VCaP (cell line): ENCODE measurements around the gene STX11.

Experiments
- H3K27ac ChIP-seq: fragments of 450-650 bp; 2 replicates; pipeline ENCODE4 v1.5.1; 2017
- TF ChIP-seq, protein P1 (sequence below): fragments of 450-650 bp; conservative IDR thresholded peaks from 2 replicates; pipeline ENCODE4 v1.5.1; 2017; ENCODE audit warnings: mild to moderate bottlenecking, moderate library complexity

Gene STX11

DNA sequence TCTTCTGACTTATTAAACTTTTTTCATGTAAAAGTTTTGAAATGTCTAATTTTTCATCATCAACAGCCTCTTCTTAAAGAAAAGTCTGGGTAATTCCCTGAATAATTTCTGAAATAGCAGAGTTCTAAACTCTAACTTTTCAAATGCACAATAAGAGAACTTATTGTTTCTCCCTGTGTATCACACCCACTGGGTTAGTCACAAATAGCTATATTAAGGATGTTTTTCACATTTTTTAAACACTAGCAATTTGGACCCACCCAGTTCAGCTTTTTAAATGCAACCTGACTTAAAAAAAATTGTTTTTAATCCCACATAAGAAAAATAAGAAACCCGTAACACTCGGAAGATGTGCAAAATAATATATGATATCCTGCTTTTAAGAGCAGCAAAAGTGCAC, 73.4 kb downstream of the STX11 start:
- TF ChIP-seq, protein P1, sequence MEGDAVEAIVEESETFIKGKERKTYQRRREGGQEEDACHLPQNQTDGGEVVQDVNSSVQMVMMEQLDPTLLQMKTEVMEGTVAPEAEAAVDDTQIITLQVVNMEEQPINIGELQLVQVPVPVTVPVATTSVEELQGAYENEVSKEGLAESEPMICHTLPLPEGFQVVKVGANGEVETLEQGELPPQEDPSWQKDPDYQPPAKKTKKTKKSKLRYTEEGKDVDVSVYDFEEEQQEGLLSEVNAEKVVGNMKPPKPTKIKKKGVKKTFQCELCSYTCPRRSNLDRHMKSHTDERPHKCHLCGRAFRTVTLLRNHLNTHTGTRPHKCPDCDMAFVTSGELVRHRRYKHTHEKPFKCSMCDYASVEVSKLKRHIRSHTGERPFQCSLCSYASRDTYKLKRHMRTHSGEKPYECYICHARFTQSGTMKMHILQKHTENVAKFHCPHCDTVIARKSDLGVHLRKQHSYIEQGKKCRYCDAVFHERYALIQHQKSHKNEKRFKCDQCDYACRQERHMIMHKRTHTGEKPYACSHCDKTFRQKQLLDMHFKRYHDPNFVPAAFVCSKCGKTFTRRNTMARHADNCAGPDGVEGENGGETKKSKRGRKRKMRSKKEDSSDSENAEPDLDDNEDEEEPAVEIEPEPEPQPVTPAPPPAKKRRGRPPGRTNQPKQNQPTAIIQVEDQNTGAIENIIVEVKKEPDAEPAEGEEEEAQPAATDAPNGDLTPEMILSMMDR = no peak
- no peak overlapping the region for H3K27ac ChIP-seq

DNA sequence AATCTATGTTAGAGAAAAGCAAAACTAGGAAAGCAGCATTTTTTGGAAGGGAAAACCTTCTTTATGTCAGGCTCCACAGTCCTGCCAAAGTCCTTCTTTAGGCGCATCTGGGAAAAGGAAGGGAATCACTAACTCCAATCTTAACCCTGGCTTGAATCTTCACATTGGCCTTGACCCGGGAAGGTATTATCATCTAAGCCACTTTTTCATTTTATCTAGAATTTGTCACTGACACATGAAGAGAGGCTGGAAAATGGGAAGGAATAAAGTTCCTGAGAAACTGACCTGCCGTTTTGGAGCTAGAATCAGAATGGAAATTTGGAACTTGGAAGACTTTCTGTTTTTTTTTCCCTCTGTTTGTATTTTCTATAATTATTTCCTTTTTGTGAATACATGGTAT, 81.4 kb downstream of the STX11 start:
- H3K27ac ChIP-seq = peak overlapping the region; percentile 17; the same call in 1 of the 2 replicates
- TF ChIP-seq, protein P1 = no peak

DNA sequence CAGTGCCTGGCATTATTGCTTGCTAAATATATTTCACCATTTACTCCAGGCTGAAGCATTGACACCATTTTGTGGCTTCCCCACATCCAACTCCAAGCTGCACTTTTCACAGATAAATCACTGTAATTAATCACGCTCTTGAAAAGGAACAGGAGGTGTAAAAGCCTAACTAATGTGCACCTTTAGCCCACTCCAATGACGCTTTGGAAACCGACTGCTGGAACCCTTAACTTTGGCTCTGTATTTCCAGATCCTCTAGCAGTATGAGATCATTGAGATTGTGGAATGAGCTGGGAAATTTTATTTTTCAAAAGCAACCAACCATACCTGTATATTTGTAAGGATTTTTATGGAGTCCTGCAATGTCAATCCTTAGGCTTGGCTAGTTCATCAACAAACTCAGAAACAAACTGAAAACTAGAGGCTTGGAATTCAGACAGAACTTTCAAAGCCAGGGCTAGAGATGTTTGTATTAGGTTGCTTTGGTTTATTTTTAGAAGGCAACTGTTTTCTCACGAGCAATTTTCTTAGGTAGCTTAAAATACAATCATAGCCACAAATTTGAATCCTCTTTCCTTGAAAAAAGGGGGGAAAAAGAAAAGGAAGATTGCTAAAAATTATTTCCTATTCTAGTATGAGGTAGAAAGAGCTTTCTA, 82.0 kb downstream of the STX11 start:
- H3K27ac ChIP-seq = 0 out of 2 replicates have a peak overlapping the region, but pooled peaks have one; percentile 17
- TF ChIP-seq, protein P1 = no peak

DNA sequence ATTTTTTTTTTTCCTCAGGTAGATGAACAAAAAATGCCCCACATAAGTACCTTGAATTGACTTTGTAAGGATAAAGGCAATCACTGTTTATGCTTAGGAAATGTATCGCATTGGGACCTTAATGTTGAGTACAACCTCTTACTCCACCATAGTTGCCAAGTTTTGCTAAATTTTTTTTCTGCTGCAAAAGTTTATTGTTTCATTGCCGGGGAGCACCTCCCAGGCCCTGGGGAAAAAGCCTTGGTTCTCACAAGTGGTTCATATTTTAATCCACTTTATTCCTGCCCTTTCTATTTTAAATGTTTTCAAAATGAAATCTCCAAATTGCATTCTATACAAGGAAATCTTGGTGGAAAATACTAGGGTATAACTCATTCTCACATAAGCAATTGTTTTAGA, 82.5 kb downstream of the STX11 start:
- no peak overlapping the region for H3K27ac ChIP-seq
- TF ChIP-seq, protein P1 = no peak

DNA sequence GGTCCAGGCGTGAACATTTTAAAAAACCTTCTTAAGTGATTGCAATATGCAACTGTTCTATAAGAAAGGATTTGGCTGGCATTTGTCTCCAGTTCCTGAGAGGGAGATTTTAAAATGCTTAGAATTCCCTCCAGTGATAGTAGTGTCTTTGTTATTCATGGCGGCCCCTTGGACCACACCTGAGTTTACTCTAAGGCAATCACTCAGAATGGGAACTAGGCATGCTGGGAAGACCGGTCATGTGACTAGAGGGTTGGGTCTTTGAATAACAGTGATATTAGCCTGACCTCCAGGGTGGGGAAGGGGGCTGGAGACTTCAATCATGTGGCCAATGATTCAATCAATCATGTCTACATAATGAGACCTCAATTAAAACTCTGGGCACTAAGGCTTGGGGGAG, 84.1 kb downstream of the STX11 start:
- TF ChIP-seq, protein P1 = no peak
- no peak overlapping the region for H3K27ac ChIP-seq

DNA sequence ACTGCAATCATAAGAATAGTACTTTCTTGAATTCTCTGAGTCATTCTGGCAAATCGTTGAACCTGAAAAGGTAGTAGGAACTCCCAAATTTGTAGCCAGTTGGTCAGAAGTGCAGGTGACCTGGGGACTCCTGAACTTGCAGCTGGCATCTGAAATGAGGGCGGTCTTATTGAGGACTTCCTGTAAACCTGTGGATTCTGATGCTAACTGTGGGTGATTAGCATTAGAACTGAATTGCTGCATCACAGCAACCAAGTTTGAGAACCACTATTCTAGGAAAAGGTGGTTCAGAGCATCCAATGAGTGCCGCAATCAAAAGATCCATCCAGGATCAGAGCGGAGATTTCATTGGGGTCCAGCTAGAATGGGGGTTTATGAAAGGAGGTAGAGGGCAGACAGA, 84.6 kb downstream of the STX11 start:
- TF ChIP-seq, protein P1 = no peak
- H3K27ac ChIP-seq = no peak overlapping the region
